Esophagus squamous epithelium (tissue), 4 donors: ENCODE results near the gene ZSCAN16.

ENCODE experiments used
- POLR2A ChIP-seq, 4 donors: fragments of 450-650 bp; IDR thresholded peaks; one replicate each; pipeline ENCODE4 v1.6.1; 2017; ENCODE audit warnings: antibody characterized with exemption in 4 of 4, mild to moderate bottlenecking in 4 of 4, moderate library complexity in 3 of 4
- TF ChIP-seq, protein P1 (sequence below), 6 experiments: fragments of 450-650 bp in 4 of 6; fragments of 200-600 bp in 2 of 6; sonication (generic) in 2 of 6; IDR thresholded peaks; one replicate each; pipeline ENCODE4 v1.5.1; 2016 to 2019; ENCODE audit warnings: antibody characterized with exemption in 6 of 6, mild to moderate bottlenecking in 4 of 6, moderate library complexity in 4 of 6

GRCh38 chr6:28080631-28081485 is 43.6 kb upstream of the ZSCAN16 start:
- TF ChIP-seq, protein P1, sequence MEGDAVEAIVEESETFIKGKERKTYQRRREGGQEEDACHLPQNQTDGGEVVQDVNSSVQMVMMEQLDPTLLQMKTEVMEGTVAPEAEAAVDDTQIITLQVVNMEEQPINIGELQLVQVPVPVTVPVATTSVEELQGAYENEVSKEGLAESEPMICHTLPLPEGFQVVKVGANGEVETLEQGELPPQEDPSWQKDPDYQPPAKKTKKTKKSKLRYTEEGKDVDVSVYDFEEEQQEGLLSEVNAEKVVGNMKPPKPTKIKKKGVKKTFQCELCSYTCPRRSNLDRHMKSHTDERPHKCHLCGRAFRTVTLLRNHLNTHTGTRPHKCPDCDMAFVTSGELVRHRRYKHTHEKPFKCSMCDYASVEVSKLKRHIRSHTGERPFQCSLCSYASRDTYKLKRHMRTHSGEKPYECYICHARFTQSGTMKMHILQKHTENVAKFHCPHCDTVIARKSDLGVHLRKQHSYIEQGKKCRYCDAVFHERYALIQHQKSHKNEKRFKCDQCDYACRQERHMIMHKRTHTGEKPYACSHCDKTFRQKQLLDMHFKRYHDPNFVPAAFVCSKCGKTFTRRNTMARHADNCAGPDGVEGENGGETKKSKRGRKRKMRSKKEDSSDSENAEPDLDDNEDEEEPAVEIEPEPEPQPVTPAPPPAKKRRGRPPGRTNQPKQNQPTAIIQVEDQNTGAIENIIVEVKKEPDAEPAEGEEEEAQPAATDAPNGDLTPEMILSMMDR (IDR thresholded peaks at IDR 0.05) = peak in 1 of 6 experiments; percentile 35
- TF ChIP-seq POLR2A (IDR thresholded peaks at IDR 0.05) = peak in 3 of 4 donors; percentile 9 to 61 (median 59)
